Islet precursor cell (in vitro differentiated cells): ENCODE data around the gene HOXB3.

Experiments used
- DNase-seq: peaks from one replicate; pipeline ENCODE4 v3.0.0-alpha.2; 2018

HOXB3 gene

GRCh38 chr17:48596735-48597527 lies 6.9 kb upstream of the HOXB3 start:
- peak; percentile 71 for DNase-seq

GRCh38 chr17:48596000-48596734 lies 6.1 kb upstream of the HOXB3 start:
- peak; percentile 84 for DNase-seq

GRCh38 chr17:48595278-48595999 lies 5.4 kb upstream of the HOXB3 start:
- DNase-seq, result peak; percentile 71

GRCh38 chr17:48594538-48595277 lies 4.7 kb upstream of the HOXB3 start:
- DNase-seq, result peak; percentile 77

- DNase-seq, result peak; percentile 98
These were observed 3.9 kb upstream of the HOXB3 start for GRCh38 chr17:48593840-48594537.

- peak; percentile 85 for DNase-seq
These were observed 3.2 kb upstream of the HOXB3 start, which contains the start of gene HOXB5 for GRCh38 chr17:48593126-48593829. Gene HOXB5 (minus strand): TSS chr17:48593779. CDS start chr17:48593682, 97 bp downstream.

- no peak for DNase-seq
These were observed 2.5 kb upstream of the HOXB3 start for GRCh38 chr17:48592577-48592976.

- peak; percentile 71 for DNase-seq
These were observed 2.0 kb upstream of the HOXB3 start for GRCh38 chr17:48592057-48592514.

GRCh38 chr17:48591255-48592056 lies 1.4 kb upstream of the HOXB3 start:
- no peak for DNase-seq

- DNase-seq, result peak; percentile 58
These were observed 643 bp upstream of the HOXB3 start for GRCh38 chr17:48590607-48591161.

GRCh38 chr17:48589060-48589830 lies 796 bp downstream of the HOXB3 start:
- no peak for DNase-seq

- no peak for DNase-seq
These were observed 1.5 kb downstream of the HOXB3 start for GRCh38 chr17:48588528-48588927.

GRCh38 chr17:48588074-48588415 lies 2.0 kb downstream of the HOXB3 start:
- no peak for DNase-seq

GRCh38 chr17:48587276-48588073 lies 2.6 kb downstream of the HOXB3 start:
- no peak for DNase-seq

- no peak for DNase-seq
These were observed 3.4 kb downstream of the HOXB3 start for GRCh38 chr17:48586355-48587258.

- no peak for DNase-seq
These were observed 5.8 kb downstream of the HOXB3 start for GRCh38 chr17:48584223-48584741.

GRCh38 chr17:48583708-48584222 lies 6.3 kb downstream of the HOXB3 start:
- DNase-seq, result no peak
